Memory B cell (primary cell): ENCODE results near the gene MAPKAPK2.
"Not testable (repeated sequence)": the region's sequence is repeated elsewhere in the genome, so short reads cannot be mapped to it uniquely, and the experiment has no call there.

Experiments used
- ATAC-seq: fragments of 150-1000 bp; cut with Tn5 transposase; 2 replicates; pipeline ENCODE4 v1.10.0; 2021; ENCODE audit warnings: low read depth, mild to moderate bottlenecking, moderate library complexity
- DNase-seq, 2 donors: peaks; one replicate each; pipeline ENCODE4 v3.0.0; 2022; ENCODE audit warnings: low spot score in 2 of 2
- H3K27ac Mint-ChIP-seq: one replicate; pipeline ENCODE4 v1.8.0; 2022; ENCODE audit warnings: mild to moderate bottlenecking, moderate library complexity, mixed read lengths
- H3K27me3 Mint-ChIP-seq: one replicate; pipeline ENCODE4 v1.8.0; 2022; ENCODE audit warnings: mixed read lengths
- H3K36me3 Mint-ChIP-seq: one replicate; pipeline ENCODE4 v1.8.0; 2022; ENCODE audit warnings: mild to moderate bottlenecking, mixed read lengths
- H3K4me1 Mint-ChIP-seq: one replicate; pipeline ENCODE4 v1.8.0; 2022; ENCODE audit warnings: mixed read lengths
- H3K4me3 Mint-ChIP-seq: one replicate; pipeline ENCODE4 v1.8.0; 2022; ENCODE audit warnings: mild to moderate bottlenecking, moderate library complexity, mixed read lengths
- H3K9me3 Mint-ChIP-seq: one replicate; pipeline ENCODE4 v1.8.0; 2022; ENCODE audit warnings: mixed read lengths

MAPKAPK2 gene

GRCh38 chr1:206772243-206772937 lies 87.7 kb downstream of the MAPKAPK2 start, which contains the start of gene IL10:
IL10 (minus strand) TSS chr1:206772494; CDS start chr1:206772435, 59 bp downstream.
- no peaks in the 10 kb centered on the region for H3K36me3 Mint-ChIP-seq
- peaks cover 49% of the 10 kb centered on the region for H3K4me1 Mint-ChIP-seq
- ATAC-seq (peak; percentile 50), DNase-seq (no peak)
- no peaks in the 10 kb centered on the region for H3K9me3 Mint-ChIP-seq
- H3K4me3 Mint-ChIP-seq = peak within 1 kb of the TSS; percentile 33
- H3K27ac Mint-ChIP-seq = no peak within 1 kb of the TSS
- no peaks in the 10 kb centered on the region for H3K27me3 Mint-ChIP-seq

GRCh38 chr1:206774093-206774492 lies 89.4 kb downstream of the MAPKAPK2 start:
- ATAC-seq (peak; percentile 46), DNase-seq (no peak)
- H3K27ac Mint-ChIP-seq = no peak overlapping the region
- H3K36me3 Mint-ChIP-seq = no peaks in the 10 kb centered on the region
- peaks cover 44% of the 10 kb centered on the region for H3K4me1 Mint-ChIP-seq
- no peaks in the 10 kb centered on the region for H3K27me3 Mint-ChIP-seq
- no peak overlapping the region for H3K4me3 Mint-ChIP-seq
- H3K9me3 Mint-ChIP-seq = no peaks in the 10 kb centered on the region

GRCh38 chr1:206776229-206776628 lies 91.5 kb downstream of the MAPKAPK2 start:
- DNase-seq (no peak), ATAC-seq (no peak)
- Mint-ChIP-seq H3K27me3 (no peaks in the 10 kb centered on the region), H3K9me3 (no peaks in the 10 kb centered on the region), H3K36me3 (no peaks in the 10 kb centered on the region), H3K4me3 (no peak overlapping the region), H3K4me1 (peaks cover 28% of the 10 kb centered on the region), H3K27ac (no peak overlapping the region)

GRCh38 chr1:206778031-206778430 lies 93.3 kb downstream of the MAPKAPK2 start:
- Mint-ChIP-seq H3K27me3 (no peaks in the 10 kb centered on the region), H3K9me3 (no peaks in the 10 kb centered on the region), H3K4me1 (peaks cover 24% of the 10 kb centered on the region), H3K36me3 (no peaks in the 10 kb centered on the region), H3K27ac (no peak overlapping the region), H3K4me3 (no peak overlapping the region)
- DNase-seq = no peak
- no peak for ATAC-seq

GRCh38 chr1:206778911-206779310 lies 94.2 kb downstream of the MAPKAPK2 start:
- not testable (repeated sequence) for DNase-seq, H3K4me3 Mint-ChIP-seq, H3K27ac Mint-ChIP-seq

GRCh38 chr1:206779638-206780037 lies 94.9 kb downstream of the MAPKAPK2 start:
- Mint-ChIP-seq H3K4me1 (peaks cover 18% of the 10 kb centered on the region), H3K9me3 (no peaks in the 10 kb centered on the region), H3K27me3 (no peaks in the 10 kb centered on the region), H3K27ac (no peak overlapping the region), H3K4me3 (no peak overlapping the region), H3K36me3 (no peaks in the 10 kb centered on the region)
- no peak for DNase-seq
- peak; percentile 29 for ATAC-seq

More at GRCh38 chr1:206778911-206779310, 94.2 kb downstream of the MAPKAPK2 start:
- not testable (repeated sequence) for H3K27me3 Mint-ChIP-seq, ATAC-seq, H3K36me3 Mint-ChIP-seq, H3K9me3 Mint-ChIP-seq
- H3K4me1 Mint-ChIP-seq = peaks cover 17% of the 10 kb centered on the region

GRCh38 chr1:206782448-206782847 lies 97.7 kb downstream of the MAPKAPK2 start:
- peak; percentile 53 for ATAC-seq
- H3K4me1 Mint-ChIP-seq = peaks cover 34% of the 10 kb centered on the region
- H3K27me3 Mint-ChIP-seq = no peaks in the 10 kb centered on the region

GRCh38 chr1:206783506-206783905 lies 98.8 kb downstream of the MAPKAPK2 start:
- no peaks in the 10 kb centered on the region for H3K9me3 Mint-ChIP-seq
- H3K27me3 Mint-ChIP-seq = no peaks in the 10 kb centered on the region
- H3K4me1 Mint-ChIP-seq = peaks cover 34% of the 10 kb centered on the region
- no peak for ATAC-seq
- no peak overlapping the region for H3K4me3 Mint-ChIP-seq
- H3K36me3 Mint-ChIP-seq = no peaks in the 10 kb centered on the region
- no peak overlapping the region for H3K27ac Mint-ChIP-seq
- DNase-seq = no peak

More at GRCh38 chr1:206782448-206782847, 97.7 kb downstream of the MAPKAPK2 start:
- Mint-ChIP-seq H3K4me3 (no peak overlapping the region), H3K27ac (no peak overlapping the region), H3K9me3 (no peaks in the 10 kb centered on the region), H3K36me3 (no peaks in the 10 kb centered on the region)
- no peak for DNase-seq
